Muscle of arm (tissue), 12 donors: ENCODE measurements around the gene CTIF. TPM values are rescaled to one million over a fixed set of nuclear protein-coding genes. Genes with fewer than 3 reads are reported as not detected.

Source experiments
- DNase-seq: peaks from one replicate; pipeline ENCODE4 v3.0.0-alpha.2; 2013
- polyA plus RNA-seq, 12 donors: library from polyadenylated mRNA; unstranded; fragments of 120-200 nt; gene quantifications; one replicate each; pipeline ENCODE4 v1.2.1, GENCODE V29; 2013; ENCODE audit not compliant: insufficient read length in 12 of 12

CTIF gene
- polyA plus RNA-seq, 12 donors = 24.5 to 46.3 (median 38.0) TPM; not detected in 1

DNA sequence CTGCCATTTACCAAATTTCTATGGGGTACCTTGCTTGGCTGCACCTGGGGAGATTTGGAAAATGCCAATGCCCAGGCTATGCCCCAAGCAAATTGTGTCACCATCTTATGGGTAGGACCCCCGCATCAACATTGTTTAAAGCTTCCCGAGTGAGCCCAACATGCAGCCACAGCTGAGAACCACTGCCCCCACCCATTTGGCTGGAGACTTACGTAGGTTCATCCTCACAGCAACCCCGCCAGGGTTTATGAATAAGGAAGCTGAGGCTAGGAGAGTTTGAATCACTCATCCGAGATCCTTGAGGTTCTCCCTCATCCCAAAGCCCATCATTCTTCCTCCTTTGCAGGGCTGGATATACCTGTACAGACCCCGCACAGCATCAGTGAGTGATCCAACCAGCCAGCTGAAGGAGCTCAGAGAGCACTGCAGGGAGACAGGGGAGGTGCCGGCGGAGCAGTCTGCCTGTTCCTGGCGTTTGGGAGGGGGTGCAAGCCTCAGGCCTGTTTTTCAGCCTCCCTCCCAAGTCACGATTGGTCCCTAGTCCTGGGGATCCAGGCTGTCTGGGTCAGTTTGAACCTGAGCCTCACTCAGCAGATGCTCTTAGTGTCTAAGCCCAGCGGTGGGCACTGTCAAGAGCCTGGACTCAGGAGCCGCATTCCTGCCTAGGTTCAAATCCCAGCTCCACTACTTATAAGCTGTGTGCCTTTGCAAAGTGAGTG lies 247.1 kb downstream of the CTIF start:
- DNase-seq = no peak

DNA sequence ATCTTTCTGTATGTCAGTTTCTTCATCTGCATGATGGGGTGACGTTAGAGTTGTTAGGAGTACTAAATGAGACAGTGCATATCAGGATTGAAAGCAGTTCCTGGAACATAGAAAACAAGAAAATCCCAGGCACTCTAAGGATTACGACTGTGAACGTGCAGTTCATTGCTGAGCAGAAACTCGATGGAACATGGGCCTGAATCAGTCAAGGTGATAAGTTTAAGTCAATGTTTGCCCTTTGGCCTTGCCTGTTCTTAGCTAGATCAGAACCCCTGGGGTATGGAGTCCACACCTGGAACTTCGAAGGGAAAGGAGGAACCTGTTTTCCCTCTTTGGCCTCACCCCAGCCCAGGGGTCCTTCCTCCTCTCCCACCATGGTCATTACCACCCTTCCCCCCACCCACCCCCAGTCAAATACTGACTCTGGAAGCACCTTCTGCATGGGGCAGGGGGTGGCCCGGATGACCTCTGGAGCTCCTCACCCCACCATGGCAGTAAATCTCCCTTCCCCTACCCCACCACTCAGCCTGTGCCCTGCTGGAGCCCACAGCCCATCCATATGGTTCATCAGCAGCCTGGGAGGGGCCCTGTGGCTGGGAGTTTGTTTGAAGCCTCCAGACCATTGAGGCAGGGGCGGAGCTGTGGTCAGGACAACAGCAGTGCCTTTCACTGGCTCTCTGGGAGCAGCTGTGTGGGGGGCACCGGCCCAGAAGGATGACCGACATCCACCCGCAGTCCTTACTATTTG lies 247.8 kb downstream of the CTIF start:
- no peak for DNase-seq

DNA sequence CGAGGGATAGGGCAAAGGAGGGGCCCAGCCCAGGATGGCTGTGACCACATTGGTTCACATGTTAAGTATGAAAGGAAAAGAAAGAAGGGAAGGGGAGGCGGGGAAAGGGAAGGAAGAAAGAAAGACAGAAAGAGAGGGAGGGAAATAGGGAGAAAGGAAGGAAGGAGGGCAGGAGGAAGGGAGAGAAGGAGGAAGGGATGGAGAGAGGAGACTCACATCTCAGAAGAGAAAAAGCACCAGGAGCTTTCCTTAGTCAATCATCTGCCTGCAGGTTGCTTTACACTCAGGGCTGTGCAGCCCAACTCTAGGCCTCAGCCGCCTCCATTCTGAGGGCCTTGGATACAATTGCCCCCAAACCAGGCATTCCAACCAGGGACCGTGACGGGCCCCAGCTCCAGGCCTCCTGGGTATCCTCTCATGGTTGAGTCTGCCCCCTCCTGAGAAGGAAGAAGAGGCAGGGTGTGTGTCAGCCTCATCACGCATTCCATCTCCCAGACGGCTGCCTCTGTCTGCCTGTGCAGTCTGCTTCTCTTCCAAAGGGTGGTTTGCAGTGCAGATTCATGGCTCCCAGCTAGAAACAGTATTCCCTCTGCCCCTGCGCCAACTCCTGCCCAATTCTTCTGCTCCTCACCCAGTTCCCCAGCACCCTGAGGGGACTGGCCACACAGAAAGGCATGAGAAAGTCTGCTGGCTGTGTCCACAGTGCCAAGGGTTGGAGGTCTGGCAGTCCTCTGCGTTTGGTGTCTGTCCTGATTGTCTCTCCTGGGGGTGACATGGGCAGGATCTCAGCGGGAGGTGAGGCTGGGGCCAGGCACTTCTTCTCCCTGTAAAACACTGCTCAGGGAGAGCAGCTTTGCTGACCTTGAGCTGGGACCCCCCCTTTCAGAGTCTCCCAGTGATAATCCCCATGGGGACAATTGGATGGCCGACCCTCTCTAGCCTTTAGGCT lies 248.6 kb downstream of the CTIF start:
- DNase-seq = no peak

DNA sequence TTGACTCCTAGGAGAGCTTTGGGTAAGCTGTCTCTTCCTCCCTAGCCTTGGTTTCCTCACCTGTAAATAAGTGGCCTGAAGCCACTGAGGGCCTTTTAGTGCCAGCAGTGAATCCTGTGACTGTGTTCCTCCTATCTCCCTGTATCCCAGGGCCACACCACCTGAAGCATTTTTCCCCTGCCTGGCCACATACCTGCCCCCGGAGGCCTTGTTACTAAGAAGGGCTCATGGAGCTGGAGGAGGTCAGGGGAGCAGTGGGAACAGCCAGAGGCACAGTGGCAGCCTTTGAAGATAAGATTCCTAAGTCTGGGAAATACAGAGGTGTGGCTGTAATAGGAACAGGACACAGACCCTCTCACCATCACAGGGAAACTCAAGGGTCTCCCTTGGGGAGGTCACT lies 249.5 kb downstream of the CTIF start:
- DNase-seq = no peak

DNA sequence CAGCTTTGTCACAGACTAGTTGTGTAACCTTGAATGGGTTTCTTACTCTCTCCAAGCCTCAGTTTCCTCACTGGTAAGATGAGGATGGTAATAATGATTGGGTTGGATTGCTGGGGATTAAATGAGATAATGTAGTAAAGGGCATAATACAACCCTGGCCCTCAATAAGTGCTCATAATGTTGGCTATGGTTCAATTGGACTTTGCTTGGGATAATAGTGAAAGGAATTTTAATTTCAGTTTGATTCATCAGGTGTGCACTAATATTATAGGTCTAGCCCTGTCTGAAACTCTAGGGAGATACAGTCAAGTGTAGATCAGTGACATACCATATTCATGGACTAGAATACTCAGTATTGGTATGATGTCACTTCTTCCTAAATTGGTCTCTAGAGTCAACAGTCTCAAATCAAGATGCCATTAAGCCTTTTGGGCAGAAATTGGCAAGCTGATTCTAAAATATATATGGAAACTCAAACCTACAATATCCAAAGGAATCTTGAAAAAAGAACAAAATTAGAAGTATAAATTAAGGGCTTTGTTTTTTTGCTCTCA lies 250.5 kb downstream of the CTIF start:
- no peak for DNase-seq

DNA sequence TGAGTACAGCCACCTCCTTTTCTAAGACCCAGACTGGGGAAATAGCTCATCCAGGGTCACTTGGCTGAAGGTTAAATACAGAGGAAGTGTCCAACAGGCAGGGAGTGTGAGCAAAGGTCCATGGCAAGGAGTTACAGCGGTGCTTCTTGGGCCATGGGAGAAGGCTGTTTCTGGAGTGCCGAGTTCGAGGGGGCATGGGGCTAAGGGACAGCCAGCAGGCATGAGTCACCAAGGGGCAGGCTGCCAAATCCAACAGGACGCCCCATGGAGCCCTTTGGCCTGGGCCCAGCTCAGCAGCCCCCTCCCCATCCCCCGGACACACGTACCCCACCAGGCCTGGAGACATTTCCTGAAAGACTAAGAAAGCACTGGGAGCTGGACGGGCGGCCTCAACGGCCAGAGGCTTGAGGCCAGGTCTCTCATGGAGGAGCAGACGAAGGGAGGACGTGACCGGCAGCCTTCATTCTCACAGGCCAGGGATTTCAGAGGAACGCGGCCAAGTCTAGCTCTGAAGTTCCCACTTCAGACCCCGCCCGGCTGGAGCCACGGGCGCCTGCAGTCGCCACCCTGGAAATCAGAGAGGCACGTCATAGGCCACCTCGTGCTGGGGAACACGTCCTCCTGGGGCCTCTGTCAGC lies 251.5 kb downstream of the CTIF start:
- no peak for DNase-seq

DNA sequence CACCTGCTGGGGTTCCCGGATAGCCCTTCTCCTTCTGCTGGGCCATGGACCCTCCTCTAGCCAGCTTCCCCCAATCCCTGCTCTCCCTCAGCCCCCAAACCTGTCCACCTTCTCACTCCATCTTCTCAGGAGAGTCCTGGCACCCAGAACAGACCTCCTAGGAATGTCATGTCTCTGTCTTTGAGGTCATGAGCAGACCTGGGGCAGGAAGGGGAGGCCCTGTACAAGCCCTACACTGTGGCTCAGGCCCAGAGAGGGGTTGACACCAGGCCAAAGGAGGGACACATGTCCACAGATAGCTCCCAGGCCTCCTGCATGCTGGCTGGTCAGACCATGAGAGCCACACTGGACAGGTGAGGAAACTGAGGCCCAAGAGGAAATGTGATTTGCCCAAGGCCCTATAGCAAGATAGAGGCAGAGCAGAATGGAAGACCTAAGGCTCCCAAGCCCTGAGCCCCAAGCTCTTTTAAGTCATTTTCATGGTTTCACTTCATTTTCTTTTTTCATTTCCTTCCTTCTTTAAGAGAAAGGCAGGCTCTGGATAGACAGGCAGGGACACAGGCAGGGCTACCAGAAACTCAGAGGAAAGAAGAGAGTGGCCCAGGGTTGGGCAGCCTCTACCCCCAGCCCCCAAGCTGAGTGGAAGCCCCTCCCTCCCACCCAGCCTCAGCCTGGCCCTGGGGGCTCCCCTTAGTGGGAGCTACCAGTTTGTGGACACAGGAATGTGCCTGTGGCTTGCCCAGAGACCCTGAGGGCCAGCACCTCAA lies 252.2 kb downstream of the CTIF start:
- DNase-seq = no peak

DNA sequence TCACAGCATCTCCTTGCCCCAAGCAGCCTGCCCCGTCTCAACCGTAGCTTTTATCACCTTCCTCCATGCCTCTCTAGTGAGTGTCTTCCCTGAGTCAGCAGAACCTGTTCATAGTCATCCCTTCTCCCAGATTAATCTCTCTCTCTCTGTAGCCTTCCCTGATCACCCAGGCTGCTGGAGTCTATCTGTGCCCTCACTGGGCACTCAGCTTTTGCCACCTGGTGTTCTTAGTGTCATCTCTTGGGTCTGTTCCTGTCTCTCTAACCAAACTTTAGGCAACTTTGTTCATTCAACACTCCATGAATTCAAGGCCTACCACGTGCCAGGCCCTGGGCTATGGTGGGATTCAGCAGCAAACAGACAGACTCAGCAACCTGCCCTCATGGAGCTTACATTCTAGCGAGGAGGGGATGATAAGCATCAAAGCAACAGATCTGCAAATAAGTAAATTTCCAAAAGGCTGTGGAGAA lies 252.8 kb downstream of the CTIF start:
- no peak for DNase-seq

DNA sequence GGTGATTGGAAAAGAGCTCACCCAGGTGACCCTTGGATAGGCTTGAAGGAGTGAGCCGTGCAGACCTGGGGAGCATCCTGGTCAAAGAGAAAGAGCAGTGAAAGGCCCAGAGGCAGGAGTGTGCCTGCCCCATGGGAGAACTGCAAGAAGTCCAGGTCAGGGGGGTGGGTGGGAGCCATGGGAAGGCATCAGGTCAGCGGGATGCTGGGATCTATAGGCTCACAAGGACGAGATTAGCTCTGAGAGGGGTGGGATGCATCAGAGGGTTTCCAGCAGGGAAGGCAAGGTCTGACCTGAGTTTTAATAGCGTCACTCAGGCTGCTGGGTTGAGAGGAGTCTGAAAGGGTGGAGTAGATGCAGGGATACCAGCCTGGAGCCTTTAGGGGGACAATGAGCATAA lies 253.3 kb downstream of the CTIF start:
- DNase-seq = no peak

DNA sequence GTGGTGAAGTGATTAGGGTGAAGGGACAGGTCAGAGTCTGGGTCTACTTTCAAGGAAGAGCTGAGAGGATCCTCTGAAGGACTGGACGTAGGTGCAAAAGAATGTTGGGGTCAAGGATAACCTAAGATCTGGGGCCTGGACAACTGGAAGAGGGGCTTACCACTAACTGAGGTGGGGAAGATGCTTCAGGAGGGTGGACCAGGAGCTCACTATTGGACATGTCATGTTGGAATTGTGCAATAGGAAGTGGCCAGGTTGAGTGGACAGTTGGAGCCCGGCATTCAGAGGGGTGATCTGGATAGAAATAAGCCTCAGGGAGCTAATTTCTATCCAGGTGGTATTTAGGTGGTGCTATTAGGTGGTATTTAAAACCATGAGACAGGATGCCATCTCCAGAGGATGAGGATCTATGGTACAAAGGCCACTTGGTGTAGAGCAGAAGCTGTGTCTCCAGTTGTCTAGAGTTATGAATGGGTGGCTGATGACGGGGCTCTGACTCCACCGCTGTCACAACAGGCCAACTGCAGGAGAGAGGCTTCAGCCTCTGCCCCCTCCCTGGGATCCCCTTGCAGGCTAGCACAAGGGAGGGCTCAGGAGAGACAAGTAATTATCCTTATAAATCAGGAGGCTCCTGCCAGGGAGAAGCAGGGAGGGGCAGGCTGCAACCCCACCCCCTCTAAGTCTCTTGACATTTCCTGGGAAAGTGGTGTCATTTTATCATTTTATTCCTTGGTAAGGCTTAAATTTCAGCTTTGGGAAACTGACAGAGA lies 254.0 kb downstream of the CTIF start:
- no peak for DNase-seq

DNA sequence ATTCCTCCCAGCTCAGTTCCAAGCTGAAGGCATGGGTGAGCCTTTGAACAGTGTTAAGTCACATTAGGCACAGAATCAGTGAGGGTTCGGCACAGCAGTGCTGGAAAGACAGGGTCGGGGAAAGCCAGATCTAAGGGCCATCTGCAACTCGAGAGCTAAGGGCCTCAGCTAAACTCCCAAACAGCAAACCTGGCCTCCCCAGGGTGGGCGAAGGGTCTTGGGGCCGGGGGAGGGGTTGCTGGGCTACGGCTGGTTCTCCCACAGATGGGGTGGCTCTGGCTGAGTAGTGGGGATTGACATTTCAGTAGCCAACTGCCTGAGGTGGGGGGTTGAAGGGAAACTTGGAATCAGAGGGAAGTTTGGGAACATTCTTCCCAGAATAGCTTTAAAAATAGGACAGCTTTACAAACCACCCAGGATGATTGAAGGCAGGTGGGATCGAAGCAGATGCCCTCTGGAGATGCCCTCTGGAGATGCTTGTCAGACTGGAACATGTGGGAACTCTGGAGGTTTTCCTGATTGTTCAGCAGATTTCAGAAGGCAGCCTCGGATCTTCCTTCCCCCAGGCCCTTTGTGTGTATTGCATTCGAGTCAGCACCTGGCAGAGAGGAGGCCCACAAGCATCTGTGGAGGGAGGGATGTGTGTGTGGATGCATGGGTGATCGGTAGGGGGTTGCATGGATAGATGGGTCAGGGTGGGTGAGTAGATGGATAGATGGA lies 255.6 kb downstream of the CTIF start:
- no peak for DNase-seq

DNA sequence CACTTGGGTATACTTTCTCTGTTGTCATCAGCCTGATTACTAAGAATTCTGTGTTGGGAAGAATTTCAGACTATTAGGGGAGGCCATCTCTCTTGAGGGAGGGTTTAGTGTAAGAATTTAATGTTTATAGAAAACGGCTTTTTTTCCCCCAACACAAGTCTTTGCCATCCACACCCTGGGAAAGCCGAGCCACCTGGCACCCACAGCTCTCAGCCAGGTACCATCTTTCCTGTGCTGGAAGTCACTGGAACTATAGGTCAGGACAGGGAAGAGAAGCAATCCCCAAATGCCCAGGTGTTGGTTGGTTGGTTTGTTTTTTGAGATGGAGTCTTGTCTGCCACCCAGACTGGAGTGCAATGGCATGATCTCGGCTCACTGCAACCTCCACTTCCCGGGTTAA lies 256.9 kb downstream of the CTIF start:
- no peak for DNase-seq

DNA sequence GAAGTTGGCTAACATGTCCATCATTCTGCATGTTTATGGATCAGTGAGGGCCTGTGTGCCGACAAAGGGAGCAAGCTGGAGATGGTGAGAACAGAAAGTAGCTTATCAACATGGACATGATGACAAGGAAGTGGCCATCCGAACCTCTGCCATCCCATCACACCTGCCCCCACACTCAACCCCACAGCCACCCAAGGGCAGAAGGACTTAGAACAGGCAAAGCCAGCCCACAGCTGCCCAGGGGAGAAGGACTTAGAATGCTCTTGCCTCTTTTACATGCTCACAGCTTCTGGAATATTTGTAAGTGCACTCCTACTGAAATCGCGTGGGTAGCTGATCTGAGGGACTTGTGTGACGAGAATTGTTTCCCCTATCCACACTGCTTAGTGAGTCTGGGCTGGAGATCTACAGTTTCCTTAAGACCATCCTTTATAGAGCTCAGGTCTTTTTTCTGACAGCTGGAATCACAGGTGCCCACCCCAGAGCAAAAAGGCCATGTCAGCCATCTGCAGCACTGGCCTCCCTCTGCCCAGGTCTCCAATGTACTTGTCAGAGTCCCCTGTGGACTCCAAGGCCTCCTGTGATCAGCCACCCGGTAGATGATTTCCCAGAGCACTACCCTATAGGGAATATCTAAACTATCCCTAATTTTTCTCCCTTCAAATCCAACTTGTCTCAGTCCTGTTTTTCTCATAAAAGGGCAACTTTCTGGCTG lies 257.8 kb downstream of the CTIF start:
- no peak for DNase-seq

DNA sequence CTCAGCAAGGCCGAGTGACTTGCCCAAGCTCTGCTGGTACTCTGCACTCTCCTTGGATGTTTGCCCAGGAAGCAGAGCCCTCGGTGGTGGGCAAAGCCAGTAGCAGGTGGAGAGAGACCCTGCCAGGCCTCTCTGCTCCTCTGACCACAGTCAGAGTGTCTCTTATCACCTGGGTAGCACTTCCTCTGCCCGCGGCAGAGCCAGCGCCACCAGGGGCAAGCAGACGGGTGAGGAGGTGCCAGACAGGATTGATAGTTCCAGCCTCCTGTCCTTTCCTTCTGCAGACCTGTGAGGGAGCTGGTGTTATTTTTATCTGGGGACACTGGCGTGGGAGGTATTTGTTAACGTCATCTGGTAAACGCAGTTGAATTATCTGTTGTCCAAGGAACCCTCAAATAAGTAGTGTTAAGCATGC lies 259.0 kb downstream of the CTIF start:
- DNase-seq = no peak

DNA sequence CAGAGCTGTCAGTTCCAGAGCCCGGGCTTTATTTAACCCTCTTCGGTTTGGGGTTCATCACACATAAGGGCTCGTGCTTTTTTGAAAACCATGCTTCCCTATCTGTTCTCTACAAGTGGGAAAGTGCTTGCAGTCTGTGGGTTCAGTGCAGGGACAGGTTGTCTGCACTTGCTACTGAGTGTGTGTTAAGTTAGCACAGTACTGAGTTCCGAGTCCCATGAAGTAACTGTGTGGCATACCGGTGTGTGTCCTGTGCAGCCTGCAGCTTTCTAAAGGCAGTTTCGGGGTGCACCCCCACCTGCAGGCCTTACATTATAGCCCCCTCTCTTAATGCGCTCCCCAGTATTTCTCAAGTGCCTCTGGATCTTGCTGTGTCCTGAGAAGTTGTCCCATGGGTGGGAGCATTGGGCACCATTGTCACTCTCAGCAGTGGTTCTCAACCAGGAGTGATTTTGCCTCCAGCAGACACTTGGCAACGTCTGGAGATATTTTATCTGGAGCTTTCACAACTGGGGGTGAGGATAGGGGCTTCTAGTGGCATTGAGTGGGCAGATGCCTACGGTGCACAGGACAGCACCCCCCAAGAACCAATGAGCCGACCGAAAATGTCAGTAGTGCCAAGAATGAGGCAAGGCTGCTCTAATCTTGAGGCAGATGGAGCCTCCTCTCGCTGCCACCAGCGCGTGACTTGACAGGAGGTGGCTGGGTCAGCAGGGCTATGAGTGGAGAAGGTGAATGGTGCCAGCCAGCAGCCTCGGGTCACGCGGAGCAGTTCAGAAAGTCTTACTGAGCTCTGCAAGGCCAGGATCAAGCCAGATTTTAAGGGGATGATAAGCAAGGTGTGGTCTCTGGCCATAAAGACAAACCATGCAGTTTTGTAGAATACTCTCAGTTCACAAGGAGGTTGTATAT lies 259.8 kb downstream of the CTIF start:
- DNase-seq = no peak

DNA sequence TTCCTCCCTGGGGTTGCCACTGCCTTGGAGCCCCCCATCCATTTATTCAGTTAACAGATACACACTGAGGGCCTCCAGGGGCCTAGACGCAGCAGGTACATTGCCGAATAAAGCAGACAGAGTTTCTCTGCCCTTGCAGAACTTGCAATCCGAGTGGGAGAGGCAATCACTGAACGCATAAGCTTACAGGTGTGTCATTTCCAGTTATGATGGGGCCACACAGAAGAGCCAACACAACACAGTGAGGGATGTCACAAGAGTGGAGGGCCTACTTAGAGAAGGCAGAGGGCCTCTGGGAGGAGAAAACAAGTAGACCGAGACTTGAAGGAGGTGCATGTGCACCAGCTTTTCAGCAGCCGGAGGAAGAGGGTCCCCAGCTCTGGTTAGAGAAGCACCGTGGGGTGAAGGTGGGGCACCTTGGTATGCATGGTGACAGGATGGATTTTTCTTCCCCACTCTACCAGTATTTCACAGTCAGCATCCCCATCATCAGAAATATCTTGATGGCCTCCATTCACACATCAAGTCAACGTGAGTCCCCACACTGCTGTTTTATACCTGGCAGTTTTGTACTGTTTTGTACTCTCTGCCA lies 261.0 kb downstream of the CTIF start:
- no peak for DNase-seq

DNA sequence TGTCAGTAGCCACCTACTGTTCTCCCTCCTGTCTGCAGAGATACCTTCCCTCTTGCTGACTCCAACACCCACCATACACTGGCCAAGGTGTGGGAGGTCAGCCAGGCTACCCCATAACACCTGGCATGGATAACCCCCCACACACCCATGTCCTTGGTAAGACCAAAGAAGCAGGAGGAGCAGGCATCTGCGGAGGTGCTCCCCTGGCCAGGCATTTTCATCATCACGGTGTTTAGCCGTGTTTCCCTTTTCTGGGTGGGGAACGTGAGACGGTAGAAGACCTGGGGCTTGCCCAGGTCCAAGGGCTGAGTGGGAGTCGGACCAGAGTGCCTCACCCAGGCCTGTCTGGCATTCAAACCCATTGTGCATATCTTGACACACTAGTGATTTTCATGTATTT lies 261.6 kb downstream of the CTIF start:
- no peak for DNase-seq
